Neural cell (in vitro differentiated cells): Measurements from ENCODE around the gene CENPA. TPM values are rescaled to one million over a fixed set of nuclear protein-coding genes. Genes with fewer than 3 reads are reported as not detected.

Experiments used
- H2AFZ ChIP-seq: fragments of 200-600, 300-800 bp; sonication (generic), shearing (Covaris generic); 2 replicates; pipeline ENCODE4 v1.6.0; 2014; ENCODE audit warnings: low read depth, mild to moderate bottlenecking, antibody characterized with exemption, low read length, moderate library complexity
- H3F3A ChIP-seq: fragments of 200-600 bp; shearing (Covaris generic); 2 replicates; pipeline ENCODE4 v1.6.1; 2016; ENCODE audit warnings: mild to moderate bottlenecking, moderate library complexity, mixed read lengths, antibody characterized with exemption, low read length; ENCODE audit not compliant: insufficient read depth, poor library complexity, severe bottlenecking
- H3K27ac ChIP-seq: fragments of 200-600, 300-800 bp; sonication (generic), shearing (Covaris generic); 2 replicates; pipeline ENCODE4 v1.5.1; 2014; ENCODE audit warnings: mild to moderate bottlenecking, low read length, moderate library complexity
- H3K27me3 ChIP-seq: fragments of 300-800, 200-600 bp; sonication (generic), shearing (Covaris generic); 2 replicates; pipeline ENCODE4 v1.6.0; 2014; ENCODE audit warnings: mild to moderate bottlenecking, low read depth, low read length, moderate library complexity; ENCODE audit not compliant: insufficient read depth
- H3K36me3 ChIP-seq: fragments of 300-800, 200-600 bp; sonication (generic), shearing (Covaris generic); 2 replicates; pipeline ENCODE4 v1.5.1; 2014; ENCODE audit warnings: mild to moderate bottlenecking, antibody characterized with exemption, low read length, moderate library complexity; ENCODE audit not compliant: insufficient read depth
- H3K4me2 ChIP-seq: fragments of 300-800, 200-600 bp; sonication (generic), shearing (Covaris generic); 2 replicates; pipeline ENCODE4 v1.6.0; 2014; ENCODE audit warnings: mild to moderate bottlenecking, low read length
- H3K4me3 ChIP-seq: fragments of 300-800, 200-600 bp; sonication (generic), shearing (Covaris generic); 2 replicates; pipeline ENCODE4 v1.5.1; 2014; ENCODE audit warnings: mild to moderate bottlenecking, low read length, moderate library complexity
- H3K79me2 ChIP-seq: fragments of 200-600 bp; shearing (Covaris generic); replicated peaks from 2 replicates; pipeline ENCODE4 v1.6.0; 2014; ENCODE audit warnings: mild to moderate bottlenecking, low read length, moderate library complexity; ENCODE audit not compliant: insufficient read depth
- H3K9ac ChIP-seq: fragments of 300-800, 200-600 bp; sonication (generic), shearing (Covaris generic); 2 replicates; pipeline ENCODE4 v1.6.1; 2016; ENCODE audit warnings: mild to moderate bottlenecking, low read length, mixed read lengths
- H3K9me2 ChIP-seq: fragments of 200-600 bp; shearing (Covaris generic); 2 replicates; pipeline ENCODE4 v1.6.1; 2016; ENCODE audit warnings: mild to moderate bottlenecking, low read length, mixed read lengths; ENCODE audit not compliant: insufficient read depth
- H3K9me3 ChIP-seq: fragments of 200-600, 300-800 bp; sonication (generic), shearing (Covaris generic); 2 replicates; pipeline ENCODE4 v1.6.1; 2016; ENCODE audit warnings: mild to moderate bottlenecking, mixed run types, low read length, moderate library complexity, mixed read lengths
- H4K20me1 ChIP-seq: fragments of 200-600 bp; shearing (Covaris generic); 2 replicates; pipeline ENCODE4 v1.6.1; 2016; ENCODE audit warnings: mild to moderate bottlenecking, mixed run types; ENCODE audit not compliant: insufficient read depth
- EP300 ChIP-seq: fragments of 450-650 bp; conservative IDR thresholded peaks from 2 replicates; pipeline ENCODE4 v1.6.1; 2014; ENCODE audit warnings: antibody characterized with exemption, mild to moderate bottlenecking, moderate library complexity; ENCODE audit not compliant: poor library complexity, severe bottlenecking
- EZH2 ChIP-seq: fragments of 200-600, 300-800 bp; shearing (Covaris generic), sonication (generic); IDR thresholded peaks from 2 replicates; pipeline ENCODE4 v1.6.1; 2014; ENCODE audit warnings: antibody characterized with exemption, low read length, borderline replicate concordance, mild to moderate bottlenecking; ENCODE audit not compliant: insufficient read depth, poor library complexity, severe bottlenecking
- MXI1 ChIP-seq: fragments of 450-650 bp; conservative IDR thresholded peaks from 2 replicates; pipeline ENCODE4 v1.6.1; 2014; ENCODE audit warnings: antibody characterized with exemption, mild to moderate bottlenecking; ENCODE audit not compliant: poor library complexity, severe bottlenecking
- POLR2AphosphoS5 ChIP-seq: IDR thresholded peaks from 2 replicates; pipeline ENCODE4 v1.6.1; 2012
- RAD21 ChIP-seq: fragments of 450-650 bp; conservative IDR thresholded peaks from 2 replicates; pipeline ENCODE4 v1.6.1; 2014; ENCODE audit warnings: antibody characterized with exemption, mild to moderate bottlenecking, moderate library complexity
- REST ChIP-seq: IDR thresholded peaks from 2 replicates; pipeline ENCODE4 v1.6.1; 2012; ENCODE audit warnings: borderline replicate concordance
- SMC3 ChIP-seq: fragments of 450-650 bp; conservative IDR thresholded peaks from 2 replicates; pipeline ENCODE4 v1.6.1; 2014; ENCODE audit warnings: antibody characterized with exemption, mild to moderate bottlenecking, moderate library complexity; ENCODE audit not compliant: poor library complexity
- TAF1 ChIP-seq: IDR thresholded peaks from 2 replicates; pipeline ENCODE4 v1.6.1; 2012; ENCODE audit warnings: low read depth
- polyA plus RNA-seq: library from polyadenylated mRNA; depleted of rRNA; stranded (reverse); fragments of >200 nt; gene quantifications from 2 replicates; pipeline ENCODE4 v1.2.3, GENCODE V29; 2014
- TF ChIP-seq, protein P1 (sequence below): fragments of 450-650 bp; IDR thresholded peaks from 2 replicates; pipeline ENCODE4 v1.5.1; 2014; ENCODE audit warnings: antibody characterized with exemption, mild to moderate bottlenecking, moderate library complexity; ENCODE audit not compliant: poor library complexity, severe bottlenecking

The CENPA gene
- polyA plus RNA-seq, 1 donor from 2014 or later: 0.54 TPM

- H3K9ac ChIP-seq: no peak overlapping the region
- no peaks in the 10 kb centered on the region for H3K27me3 ChIP-seq
- H3K4me3 ChIP-seq: no peak overlapping the region
- TF ChIP-seq SMC3: no peak
- TF ChIP-seq, protein P1, sequence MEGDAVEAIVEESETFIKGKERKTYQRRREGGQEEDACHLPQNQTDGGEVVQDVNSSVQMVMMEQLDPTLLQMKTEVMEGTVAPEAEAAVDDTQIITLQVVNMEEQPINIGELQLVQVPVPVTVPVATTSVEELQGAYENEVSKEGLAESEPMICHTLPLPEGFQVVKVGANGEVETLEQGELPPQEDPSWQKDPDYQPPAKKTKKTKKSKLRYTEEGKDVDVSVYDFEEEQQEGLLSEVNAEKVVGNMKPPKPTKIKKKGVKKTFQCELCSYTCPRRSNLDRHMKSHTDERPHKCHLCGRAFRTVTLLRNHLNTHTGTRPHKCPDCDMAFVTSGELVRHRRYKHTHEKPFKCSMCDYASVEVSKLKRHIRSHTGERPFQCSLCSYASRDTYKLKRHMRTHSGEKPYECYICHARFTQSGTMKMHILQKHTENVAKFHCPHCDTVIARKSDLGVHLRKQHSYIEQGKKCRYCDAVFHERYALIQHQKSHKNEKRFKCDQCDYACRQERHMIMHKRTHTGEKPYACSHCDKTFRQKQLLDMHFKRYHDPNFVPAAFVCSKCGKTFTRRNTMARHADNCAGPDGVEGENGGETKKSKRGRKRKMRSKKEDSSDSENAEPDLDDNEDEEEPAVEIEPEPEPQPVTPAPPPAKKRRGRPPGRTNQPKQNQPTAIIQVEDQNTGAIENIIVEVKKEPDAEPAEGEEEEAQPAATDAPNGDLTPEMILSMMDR: no peak
- H2AFZ ChIP-seq: no peak overlapping the region
- H3F3A ChIP-seq: no peaks in the 10 kb centered on the region
- no peak overlapping the region for H3K27ac ChIP-seq
- no peaks in the 10 kb centered on the region for H3K9me3 ChIP-seq
- H3K79me2 ChIP-seq: peaks cover 12% of the 10 kb centered on the region
- no peak overlapping the region for H3K4me2 ChIP-seq
- no peaks in the 10 kb centered on the region for H3K9me2 ChIP-seq
- no peaks in the 10 kb centered on the region for H4K20me1 ChIP-seq
- no peaks in the 10 kb centered on the region for H3K36me3 ChIP-seq
Measured at GRCh38 chr2:26767894-26768487, 17.9 kb upstream of the CENPA start.

- H3K79me2 ChIP-seq: peaks cover 12% of the 10 kb centered on the region
- H3K9me2 ChIP-seq: no peaks in the 10 kb centered on the region
- H3K9me3 ChIP-seq: no peaks in the 10 kb centered on the region
- no peaks in the 10 kb centered on the region for H3K36me3 ChIP-seq
- no peak overlapping the region for H3K9ac ChIP-seq
- TF ChIP-seq, protein P1: no peak
- TF ChIP-seq RAD21 (no peak), TAF1 (no peak), REST (no peak), POLR2AphosphoS5 (no peak), SMC3 (no peak), EP300 (no peak), MXI1 (no peak), EZH2 (no peak)
- no peaks in the 10 kb centered on the region for H3F3A ChIP-seq
- H4K20me1 ChIP-seq: no peaks in the 10 kb centered on the region
- H3K27me3 ChIP-seq: no peaks in the 10 kb centered on the region
- H3K4me2 ChIP-seq: no peak overlapping the region
- H2AFZ ChIP-seq: no peak overlapping the region
- H3K4me3 ChIP-seq: no peak overlapping the region
- H3K27ac ChIP-seq: no peak overlapping the region
Measured at GRCh38 chr2:26768759-26769088, 17.1 kb upstream of the CENPA start.
